Adipose tissue (tissue), 3 donors: ENCODE measurements around the gene FOSB. TPM values are rescaled to one million over a fixed set of nuclear protein-coding genes. Genes with fewer than 3 reads are reported as not detected.
A peak's percentile ranks its signal among the peaks of the same experiment; 100 is the strongest.

ENCODE experiments used
- H3K27ac ChIP-seq: one replicate; pipeline ENCODE4 v1.5.1; 2013; ENCODE audit warnings: low read depth, low read length
- WGBS, 3 donors: extraction: QIAGEN DNeasy Blood & Tissue Kit; methylation state at CpG; one replicate each; pipeline ENCODE4 v1.1.7; 2013; 5-methylcytosine and 5-hydroxymethylcytosine counted together
- polyA plus RNA-seq, 3 donors: library from polyadenylated mRNA; stranded (reverse); fragments of 200-250 nt; gene quantifications; one replicate each; pipeline ENCODE4 v1.2.3, GENCODE V29; 2013
- donor health status: healthy with polysubstance abuse.
- donor health status: Bipolar disorder and iron deficiency.
- donor health status: healthy.

The FOSB gene
- polyA plus RNA-seq, 3 donors: 11.9 to 650 (median 341) TPM

DNA sequence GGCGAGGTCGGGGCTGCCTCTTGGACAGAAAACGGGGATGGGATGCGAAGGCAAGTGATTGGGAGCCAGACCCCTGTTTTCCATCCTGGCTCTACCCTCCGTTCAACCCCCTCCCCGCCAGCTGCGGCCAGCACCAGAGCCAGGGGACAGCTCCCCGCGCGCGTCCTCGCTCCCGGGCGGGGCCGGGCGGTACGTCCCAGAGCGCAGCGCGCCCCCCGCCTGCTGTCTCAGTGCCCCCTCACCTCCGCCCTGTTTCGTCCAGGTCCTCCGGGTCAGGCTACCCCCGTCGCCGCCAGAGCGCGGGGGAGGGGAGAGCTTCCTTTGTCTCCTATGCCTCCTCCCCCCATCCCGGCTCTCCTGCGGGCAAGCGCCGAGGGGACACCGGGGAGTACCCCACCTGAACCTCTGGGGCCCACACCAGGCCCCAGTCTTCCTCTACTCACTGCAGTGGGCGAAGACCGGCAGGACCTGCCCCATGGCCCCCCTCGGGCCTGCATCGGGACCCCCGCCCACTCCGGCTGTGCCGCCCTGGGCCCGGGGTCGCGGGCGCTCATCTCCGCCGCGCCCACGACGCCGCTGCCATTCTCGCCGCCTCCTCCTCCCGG lies 28.7 kb downstream of the FOSB start:
- 0 to 1% (median 0%) methylated on average over 41 to 54 of the region's 54 CpGs for WGBS, 3 donors
- no peak overlapping the region for H3K27ac ChIP-seq

DNA sequence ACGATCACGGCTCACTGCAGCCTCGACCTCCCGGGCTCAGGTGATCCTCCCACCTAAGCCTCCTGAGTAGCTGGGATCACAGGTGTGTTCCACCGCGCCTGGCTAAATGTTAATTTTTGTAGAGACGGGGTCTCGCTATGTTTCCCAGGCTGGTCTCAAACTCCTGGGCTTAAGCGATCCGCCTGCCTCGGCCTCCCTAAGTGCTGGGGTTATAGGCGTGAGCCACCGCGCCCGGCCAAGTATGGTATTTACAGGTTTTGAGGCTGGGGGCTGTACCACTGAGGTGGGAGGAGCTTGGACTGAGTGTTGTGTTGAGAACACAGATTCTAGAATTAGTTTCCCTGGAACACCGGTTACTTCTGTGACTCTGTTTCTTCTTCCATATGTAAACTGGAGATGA lies 30.0 kb downstream of the FOSB start:
- no peak overlapping the region for H3K27ac ChIP-seq

DNA sequence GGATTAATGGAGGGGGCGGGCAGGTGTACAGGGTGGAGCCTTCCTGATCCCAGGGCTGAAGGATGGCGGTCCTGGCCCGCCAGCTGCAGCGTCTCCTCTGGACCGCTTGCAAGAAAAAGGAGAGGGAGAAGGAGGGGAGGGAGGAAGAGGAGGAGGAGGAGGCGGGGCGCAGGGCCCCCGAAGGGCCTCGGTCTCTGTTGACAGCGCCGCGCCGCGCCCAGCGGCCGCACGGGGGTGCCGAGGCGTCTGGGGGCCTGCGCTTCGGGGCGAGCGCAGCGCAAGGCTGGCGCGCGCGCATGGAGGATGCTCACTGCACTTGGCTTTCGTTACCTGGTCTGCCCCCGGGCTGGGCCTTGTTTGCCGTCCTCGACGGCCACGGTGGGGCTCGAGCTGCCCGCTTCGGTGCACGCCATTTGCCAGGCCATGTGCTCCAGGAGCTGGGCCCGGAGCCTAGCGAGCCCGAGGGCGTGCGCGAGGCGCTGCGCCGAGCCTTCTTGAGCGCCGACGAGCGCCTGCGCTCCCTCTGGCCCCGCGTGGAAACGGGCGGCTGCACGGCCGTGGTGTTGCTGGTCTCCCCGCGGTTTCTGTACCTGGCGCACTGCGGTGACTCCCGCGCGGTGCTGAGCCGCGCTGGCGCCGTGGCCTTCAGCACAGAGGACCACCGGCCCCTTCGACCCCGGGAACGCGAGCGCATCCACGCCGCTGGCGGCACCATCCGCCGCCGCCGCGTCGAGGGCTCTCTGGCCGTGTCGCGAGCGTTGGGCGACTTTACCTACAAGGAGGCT lies 30.8 kb downstream of the FOSB start, which contains the start of gene PPM1N:
TSS of gene PPM1N (plus strand) at position 33 of the 785 bp plus-strand sequence. CDS start at position 63, 30 bp downstream.
- 2 to 4% (median 3%) methylated on average over 70 to 89 of the region's 89 CpGs for WGBS, 3 donors

More for the DNA sequence above, 30.0 kb downstream of the FOSB start:
- 18 to 32% (median 22%) methylated on average over 16 of the region's 16 CpGs for WGBS, 3 donors

DNA sequence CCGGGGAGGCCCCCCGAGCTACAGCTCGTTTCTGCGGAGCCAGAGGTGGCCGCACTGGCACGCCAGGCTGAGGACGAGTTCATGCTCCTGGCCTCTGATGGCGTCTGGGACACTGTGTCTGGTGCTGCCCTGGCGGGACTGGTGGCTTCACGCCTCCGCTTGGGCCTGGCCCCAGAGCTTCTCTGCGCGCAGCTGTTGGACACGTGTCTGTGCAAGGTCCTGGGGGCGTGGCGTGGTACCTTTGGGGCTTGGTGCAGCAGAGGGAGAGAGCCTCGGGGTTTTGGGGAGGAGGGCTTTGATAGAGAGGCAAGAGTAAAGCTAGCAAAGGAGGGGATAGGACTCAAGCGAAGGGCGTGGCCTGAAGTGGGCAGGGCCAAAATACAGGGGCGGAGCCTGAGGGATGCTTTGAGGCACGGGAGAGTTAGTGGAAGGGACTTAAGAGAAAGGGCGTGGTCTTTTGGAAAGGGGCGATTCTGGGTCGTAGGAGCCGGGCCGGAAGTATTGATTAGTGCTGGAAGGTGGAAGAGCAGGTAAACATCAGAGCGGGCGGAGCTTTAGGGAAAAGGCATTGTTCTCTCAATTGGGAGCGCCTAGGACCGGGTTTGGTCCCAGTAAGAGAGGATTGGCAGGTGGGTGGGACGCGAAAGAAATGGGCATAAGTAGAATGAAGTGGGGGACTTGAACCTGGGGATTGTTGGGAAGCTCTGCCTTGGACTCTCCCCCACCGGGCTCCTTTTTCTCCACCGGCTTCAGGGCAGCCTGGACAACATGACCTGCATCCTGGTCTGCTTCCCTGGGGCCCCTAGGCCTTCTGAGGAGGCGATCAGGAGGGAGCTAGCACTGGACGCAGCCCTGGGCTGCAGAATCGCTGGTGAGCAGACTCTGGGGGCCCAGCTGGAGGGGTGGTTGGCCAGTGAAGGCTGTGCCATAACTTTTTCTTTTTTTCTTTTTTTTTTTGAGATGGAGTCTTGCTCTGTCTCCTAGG lies 31.7 kb downstream of the FOSB start:
- 6 to 18% (median 10%) methylated on average over 36 to 37 of the region's 37 CpGs for WGBS, 3 donors
- no peak overlapping the region for H3K27ac ChIP-seq

More for the DNA sequence above, 30.8 kb downstream of the FOSB start, which contains the start of gene PPM1N:
- H3K27ac ChIP-seq: no peak within 1 kb of the TSS

DNA sequence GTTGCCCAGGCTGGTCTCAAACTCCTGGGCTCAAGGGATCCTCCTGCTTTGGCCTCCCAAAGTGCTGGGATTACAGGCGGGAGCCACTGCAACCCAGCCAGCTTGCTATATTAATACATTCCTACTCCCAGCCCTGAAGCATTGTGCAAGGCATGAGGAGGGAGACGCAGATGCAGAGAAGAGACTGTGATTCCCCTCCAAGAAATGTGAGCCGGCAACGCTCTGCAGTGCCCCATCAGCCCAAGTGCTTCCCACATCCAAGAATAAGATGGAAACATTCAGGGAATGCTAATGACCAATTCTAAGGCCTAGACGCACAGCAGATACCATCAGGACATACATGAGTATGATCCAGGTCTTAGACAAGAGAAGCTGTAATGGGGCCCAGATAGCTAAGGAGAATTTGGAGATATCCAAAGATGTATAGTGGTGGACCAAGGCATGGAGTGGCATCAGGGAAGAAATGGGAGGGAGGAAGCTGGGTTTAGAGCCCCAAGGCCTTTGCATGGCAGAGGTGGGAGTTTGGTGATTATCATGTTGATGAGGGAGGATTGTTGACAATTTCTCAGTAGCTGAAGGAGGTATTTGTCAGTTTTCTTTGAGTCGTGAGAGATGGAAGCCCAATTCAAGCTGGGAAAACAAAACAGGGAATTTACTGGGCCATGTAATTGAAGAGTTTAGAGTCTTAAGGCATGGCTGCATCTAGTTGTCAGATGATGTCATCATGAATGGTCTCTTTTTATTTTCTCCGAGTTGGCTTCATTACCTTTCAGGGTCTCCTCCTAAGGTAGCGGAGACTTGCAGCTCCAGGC lies 33.3 kb downstream of the FOSB start:
- WGBS, 3 donors: 81 to 88% (median 85%) methylated on average over 8 of the region's 8 CpGs
- H3K27ac ChIP-seq: no peak overlapping the region

DNA sequence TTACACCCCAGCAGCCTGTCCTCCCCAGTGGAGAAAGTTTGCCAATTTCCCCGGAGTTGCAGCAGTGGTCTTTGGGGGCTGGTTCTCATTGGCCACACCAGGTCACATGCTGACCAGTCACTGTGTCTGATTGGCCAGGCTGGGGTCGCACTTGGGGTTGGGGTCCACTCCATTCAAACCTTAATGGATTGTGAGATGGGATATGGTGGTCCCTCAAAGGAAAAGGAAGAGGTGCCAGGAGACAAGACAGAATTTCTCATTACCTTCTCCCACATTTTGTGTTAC lies 33.9 kb downstream of the FOSB start:
- WGBS, 3 donors: 68 to 74% (median 70%) methylated on average over 2 of the region's 2 CpGs
- no peak overlapping the region for H3K27ac ChIP-seq

DNA sequence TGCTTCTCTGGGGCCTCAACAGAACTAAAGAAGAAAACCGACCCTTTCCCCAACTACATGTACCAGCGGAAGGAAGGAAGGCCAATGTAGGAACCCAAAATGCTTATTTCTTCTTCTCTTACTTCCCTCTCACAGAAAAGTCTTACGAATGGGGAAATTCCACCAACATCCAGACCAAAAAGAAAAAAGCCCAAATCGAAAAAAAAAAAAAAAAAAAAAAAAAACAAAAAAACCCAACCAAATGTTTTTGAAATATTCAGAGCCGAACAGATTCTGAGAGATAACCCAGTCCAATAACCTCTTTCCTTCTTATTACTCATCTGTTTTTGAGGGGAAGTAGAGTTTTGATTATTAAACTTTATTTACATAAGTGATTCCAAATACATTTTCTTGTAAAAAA lies 34.3 kb downstream of the FOSB start:
- WGBS, 3 donors: 57 to 72% (median 59%) methylated on average over 5 of the region's 5 CpGs
- H3K27ac ChIP-seq: no peak overlapping the region

DNA sequence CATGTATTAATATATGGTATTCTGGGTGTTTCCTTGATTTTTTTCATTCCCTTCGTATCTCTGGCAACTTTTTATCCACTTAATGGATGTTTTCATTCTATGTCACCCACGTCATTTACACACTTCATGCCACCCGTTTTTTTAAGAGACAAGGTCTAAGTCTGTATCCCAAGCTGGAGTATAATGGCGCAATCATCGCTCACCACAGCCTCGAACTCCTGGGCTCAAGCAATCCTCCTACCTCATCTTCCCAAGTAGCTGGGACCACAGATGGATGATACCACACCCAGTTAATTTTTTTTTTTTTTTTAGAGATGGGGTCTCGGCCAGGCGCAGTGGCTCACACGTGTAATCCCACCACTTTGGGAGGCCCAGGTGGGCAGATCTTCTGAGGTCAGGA lies 36.1 kb downstream of the FOSB start:
- 81 to 84% (median 83%) methylated on average over 9 of the region's 9 CpGs for WGBS, 3 donors
- no peak overlapping the region for H3K27ac ChIP-seq

DNA sequence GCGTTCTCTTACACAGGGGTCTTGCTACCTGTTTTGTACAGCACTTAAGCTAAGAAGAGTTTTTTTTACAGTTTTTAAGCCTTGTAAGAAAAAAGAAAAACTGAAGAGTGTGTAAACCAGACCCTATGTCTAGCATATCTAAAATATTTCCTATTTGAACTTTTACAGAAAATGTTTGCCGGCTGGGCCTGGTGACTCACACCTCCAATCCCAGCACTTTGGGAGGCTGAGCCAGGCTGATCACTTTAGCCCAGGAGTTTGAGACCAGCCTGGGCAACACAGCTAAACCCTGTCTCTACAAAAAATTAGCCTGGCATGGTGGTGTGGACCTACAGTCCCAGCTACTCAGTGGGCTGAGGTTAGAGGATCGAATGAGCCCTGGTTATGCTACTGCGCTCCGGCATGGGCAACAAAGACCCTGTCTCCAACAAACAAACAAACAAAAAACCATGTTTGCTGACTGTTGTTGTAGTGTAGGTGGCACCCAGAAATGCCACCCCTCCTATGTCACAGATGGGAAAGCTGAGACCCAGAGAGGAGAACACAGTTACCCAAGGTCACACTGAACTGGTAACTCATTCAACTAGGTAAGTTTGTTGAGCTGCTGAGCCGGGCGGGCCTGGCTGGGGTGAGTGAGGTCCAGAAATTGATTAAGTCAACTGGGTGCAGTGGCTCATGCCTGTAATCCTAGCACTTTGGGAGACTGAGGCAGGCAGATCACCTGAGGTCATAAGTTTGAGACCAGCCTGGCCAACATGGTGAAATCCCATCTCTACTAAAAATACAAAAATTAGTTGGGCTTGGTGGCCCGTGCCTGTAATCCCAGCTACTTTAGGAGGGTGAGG lies 37.6 kb downstream of the FOSB start:
- 68 to 88% (median 87%) methylated on average over 8 of the region's 8 CpGs for whole genome bisulfite sequencing, 3 donors

DNA sequence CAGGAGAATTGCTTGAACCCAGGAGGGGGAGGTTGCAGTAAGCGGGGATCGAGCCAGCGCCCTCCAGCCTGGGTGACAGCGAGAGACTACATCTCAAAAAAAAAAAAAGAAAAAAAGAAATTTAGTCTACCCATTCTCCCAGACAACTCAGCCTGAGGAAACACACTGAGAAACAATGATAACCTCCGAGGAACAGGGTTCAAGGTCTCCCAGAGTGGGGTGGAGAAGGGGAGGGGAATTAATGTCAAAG lies 38.1 kb downstream of the FOSB start:
- WGBS, 3 donors: 49 to 68% (median 65%) methylated on average over 5 of the region's 5 CpGs

More for the DNA sequence above, 37.6 kb downstream of the FOSB start:
- peak overlapping the region; percentile 70 for H3K27ac ChIP-seq

DNA sequence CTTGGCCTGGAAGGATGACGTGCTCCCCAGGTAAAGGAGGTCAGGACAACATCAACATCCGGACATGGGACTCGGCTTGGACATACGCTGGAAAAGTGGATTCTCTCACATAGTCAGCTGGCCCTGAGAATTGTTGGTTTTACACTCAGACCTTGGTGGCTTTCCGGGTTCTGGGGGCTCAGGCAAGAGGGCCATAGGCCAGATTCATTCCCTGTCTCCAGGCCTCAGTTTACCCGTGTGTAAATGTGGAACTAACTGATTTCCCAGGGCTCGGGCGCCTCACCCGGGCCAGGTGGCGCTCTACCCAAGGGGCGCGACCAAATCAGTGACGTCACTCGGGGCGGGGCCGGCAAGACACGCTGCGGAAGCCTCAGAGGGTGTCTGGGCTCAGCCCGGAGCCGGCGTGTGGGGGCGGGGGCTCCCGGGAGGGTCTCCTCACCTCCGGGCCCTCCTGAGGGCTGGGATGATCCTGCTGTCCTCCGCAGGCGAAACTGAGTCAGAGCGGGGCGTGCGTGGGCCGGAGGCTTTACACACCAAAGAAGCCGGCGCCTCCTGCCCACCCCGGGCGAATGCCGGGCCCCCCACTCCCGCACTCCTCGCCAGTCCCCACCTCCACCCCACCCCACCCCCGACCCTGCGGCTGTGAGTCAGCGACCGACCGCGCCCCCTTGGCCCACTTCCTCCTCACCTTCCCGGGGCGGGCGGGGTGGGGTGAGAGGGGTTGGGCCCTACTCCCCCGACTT lies 38.6 kb downstream of the FOSB start:
- H3K27ac ChIP-seq: peak overlapping the region; percentile 70
- WGBS, 3 donors: 1 to 2% (median 1%) methylated on average over 35 to 47 of the region's 47 CpGs

More for the DNA sequence above, 38.1 kb downstream of the FOSB start:
- peak overlapping the region; percentile 70 for H3K27ac ChIP-seq

DNA sequence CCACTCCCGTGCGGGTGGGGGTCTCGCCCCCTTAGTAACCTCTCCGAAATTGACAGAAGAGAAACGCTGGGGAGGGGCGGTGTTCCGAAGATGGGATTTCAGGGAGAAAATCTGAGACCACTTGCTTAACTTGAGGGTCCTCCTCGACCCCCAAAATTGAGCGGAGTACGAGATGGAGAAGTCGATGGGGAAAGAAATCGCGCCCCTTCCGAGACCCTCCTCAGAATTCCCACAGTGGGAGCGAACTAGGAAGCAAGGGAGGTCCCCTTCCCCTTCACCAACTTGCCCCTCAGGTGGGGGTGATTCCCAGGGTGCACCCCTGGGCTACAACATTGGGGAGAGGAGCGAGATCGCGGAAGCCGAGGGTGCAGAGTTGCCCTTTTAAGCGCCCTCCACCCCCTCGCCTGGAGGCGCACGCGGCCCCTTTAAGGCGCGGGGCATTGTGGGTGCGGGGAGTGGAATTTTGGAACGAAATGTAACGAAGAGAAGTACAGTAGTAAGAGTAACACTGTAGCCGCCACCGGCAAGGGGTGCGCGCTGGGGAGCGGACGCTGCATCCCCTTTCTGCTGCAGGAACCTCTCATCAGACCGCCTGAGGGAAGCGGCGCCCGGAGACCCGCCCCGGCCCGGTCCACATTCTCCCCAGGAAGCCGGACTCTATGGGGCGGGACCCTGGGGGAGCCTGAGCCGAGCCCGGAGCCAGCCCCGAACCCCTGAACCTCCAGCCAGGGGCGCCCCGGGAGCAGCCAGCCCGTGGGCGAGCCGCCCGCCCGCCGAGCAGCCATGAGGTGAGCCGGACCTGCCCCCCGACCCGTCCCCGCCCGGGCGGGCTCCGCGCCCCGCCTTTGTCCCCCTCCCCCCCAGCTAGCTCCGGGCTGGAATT lies 39.4 kb downstream of the FOSB start, which contains the start of gene VASP:
TSS of gene VASP (plus strand) at position 491 of the 883 bp plus-strand sequence. CDS start at position 784, 293 bp downstream.
- 0 to 1% (median 0%) methylated on average over 49 to 65 of the region's 65 CpGs for WGBS, 3 donors
- peak within 1 kb of the TSS; percentile 70 for H3K27ac ChIP-seq

DNA sequence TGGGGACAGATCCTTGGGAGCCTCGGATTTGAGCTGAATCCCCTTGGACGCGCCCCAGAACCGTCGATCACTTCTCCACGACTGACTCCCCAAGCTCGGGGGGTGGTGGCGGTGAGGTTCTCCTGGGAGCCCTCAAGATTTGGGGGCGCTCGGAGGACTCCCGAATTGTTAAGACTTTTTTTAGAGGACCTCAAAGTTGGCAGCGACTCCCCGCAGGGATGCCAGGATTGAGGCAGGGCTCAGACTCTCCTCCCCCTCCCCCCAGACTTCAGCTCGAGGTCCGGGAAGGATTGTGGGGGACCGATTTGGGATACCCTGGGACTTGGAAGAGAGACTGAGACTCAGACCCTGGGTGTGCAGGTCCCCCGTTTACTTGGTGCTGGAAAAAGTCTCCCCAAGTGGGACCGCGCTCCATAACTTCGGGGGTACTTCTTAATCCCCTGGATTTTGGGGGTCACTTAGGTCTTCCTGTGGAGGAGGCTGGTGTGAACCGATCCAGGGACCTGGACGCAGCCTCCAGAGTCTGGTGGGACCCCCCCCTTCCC lies 40.1 kb downstream of the FOSB start:
- WGBS, 3 donors: 0 to 1% (median 0%) methylated on average over 22 of the region's 22 CpGs
- peak overlapping the region; percentile 70 for H3K27ac ChIP-seq

DNA sequence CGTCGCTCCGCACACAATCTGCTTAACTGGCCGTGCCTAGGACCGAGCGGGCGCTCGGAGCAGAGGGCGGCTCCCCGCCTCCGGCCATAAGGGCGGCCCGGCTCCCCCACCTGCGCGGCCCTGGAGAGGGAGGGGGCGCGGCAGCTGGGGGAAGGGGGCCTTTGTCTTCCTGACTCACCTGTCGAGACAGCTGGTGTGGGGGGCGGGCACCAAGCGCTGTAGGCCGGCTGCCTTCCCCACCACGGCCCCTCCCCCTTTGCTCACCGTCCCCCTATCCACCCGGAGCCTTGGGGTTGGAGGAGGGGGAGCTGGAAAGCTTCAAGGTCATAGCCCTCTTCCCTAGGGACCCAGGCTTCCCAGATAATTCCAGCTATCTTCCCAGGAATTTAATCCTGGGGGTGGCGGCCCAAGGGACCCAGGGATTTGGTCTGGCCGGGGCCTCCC lies 40.6 kb downstream of the FOSB start:
- no peak overlapping the region for H3K27ac ChIP-seq
- WGBS, 3 donors: 0 to 1% (median 1%) methylated on average over 22 to 26 of the region's 26 CpGs

DNA sequence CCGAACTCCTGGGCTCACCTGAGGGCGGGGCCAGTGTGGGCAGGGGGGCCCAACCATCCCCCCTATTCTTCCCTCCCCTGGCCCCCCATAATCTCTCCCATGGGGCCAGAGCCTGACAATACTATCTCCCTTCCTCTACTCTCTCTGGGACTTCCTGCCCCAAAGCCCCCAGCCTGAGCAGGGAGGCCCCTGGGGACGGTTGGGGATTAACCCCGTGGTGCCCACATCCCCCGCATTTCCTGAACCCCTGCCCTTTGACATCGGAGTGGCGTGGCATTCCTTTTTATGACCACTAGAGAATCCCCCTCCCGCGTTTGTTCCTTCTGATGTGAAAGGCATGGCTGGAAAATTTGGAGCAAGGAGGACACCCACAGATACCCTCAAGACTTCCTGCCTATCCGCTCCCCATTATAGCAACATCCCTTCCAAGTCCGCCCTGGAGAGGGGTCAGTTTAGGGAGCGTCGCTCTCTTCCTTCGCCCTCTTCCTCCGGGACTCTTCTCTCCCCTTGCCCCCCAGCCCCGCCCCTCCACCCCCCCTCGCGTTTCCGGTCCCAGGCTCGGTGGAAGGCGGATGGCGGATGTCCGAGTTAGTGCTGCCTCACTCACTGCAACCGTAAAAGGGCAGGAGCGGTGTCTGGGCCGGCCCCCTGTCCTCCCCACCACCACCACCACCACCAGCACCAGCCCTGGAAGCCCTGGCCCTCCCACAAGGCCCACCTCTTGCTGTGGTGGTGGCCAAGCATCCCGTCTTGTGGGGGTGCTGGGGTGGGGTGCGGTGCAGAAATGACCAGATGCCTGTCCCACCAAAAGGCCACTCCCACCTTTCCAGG lies 41.3 kb downstream of the FOSB start:
- whole genome bisulfite sequencing, 3 donors: 1 to 3% (median 1%) methylated on average over 28 of the region's 28 CpGs
- no peak overlapping the region for H3K27ac ChIP-seq
